Activated CD4-positive, CD25-positive, alpha-beta regulatory T cell treated with anti-CD3 and anti-CD28 coated beads, Interleukin-2, amount 50 U/mL, for 24 hours (primary cell): Measurements from ENCODE around the gene FAT1.

Experiments used
- ATAC-seq, 2 donors: fragments of 150-1000 bp; cut with Tn5 transposase; one replicate each; pipeline ENCODE4 v1.10.0; 2021; ENCODE audit warnings: mild to moderate bottlenecking in 1 of 2, moderate library complexity in 1 of 2

The FAT1 gene

GRCh38 chr4:186554914-186555827, 168.5 kb downstream of the FAT1 start, which contains the start of gene MTNR1A:
TSS of gene MTNR1A (minus strand) at chr4:186555567. CDS start at chr4:186555365, 202 bp downstream.
- ATAC-seq = no peak

- ATAC-seq = no peak
Observed at GRCh38 chr4:186554539-186554913, 169.1 kb downstream of the FAT1 start.

- ATAC-seq = no peak
Observed at GRCh38 chr4:186553717-186554116, 169.9 kb downstream of the FAT1 start.

GRCh38 chr4:186551849-186552248, 171.8 kb downstream of the FAT1 start:
- no peak for ATAC-seq

- no peak for ATAC-seq
Observed at GRCh38 chr4:186545436-186545835, 178.2 kb downstream of the FAT1 start.

GRCh38 chr4:186543206-186543605, 180.4 kb downstream of the FAT1 start:
- ATAC-seq = no peak

- no peak for ATAC-seq
Observed at GRCh38 chr4:186541801-186542200, 181.9 kb downstream of the FAT1 start.

DNA sequence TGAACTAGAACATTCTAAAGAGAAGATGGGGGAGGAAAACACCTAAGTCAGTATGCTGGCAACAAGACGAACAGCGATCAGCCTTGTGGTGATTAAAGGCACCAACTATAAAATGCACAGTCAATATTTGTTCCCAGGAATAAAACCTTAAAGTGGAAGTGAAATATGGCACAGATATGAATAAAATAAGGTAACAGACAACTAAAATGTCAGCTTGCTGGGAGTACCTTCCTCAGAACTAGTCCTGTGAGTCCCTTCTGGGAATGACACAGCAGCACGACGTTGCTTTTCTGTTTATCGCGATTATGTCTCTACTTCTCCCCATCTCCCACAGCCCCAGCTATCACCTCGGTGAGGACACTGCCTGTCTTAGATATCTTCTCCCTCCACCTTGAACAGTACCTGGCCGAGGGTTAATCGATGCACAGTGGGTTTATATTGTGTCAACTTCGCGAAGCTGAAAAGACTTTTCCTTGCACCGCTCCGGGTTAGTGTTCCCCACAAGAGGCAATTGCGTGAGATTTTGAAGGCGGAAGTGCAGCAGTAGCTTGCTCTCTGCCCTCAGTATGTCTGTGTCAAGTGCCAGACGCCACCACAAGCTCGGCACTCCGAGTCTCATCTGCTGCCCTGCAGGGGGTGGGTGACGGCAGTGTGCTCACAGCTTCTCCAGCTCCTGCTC, 185.7 kb downstream of the FAT1 start:
- no peak for ATAC-seq
